ENCODE results near the gene CD300LF.

The CD300LF gene

GRCh38 chr17:74687886-74688285 lies 24.8 kb downstream of the CD300LF start:
- no peak for DNase-seq (ENCODE audit: low spot score)
- no peak for TF ChIP-seq CTCF (IDR thresholded peaks at IDR 0.05; ENCODE audit: borderline replicate concordance, control extremely low read depth, extremely low read depth, insufficient read depth, missing control alignments)
- in situ Hi-C loops (cut with MboI; ENCODE audit: low sequenced_read_pairs, unreplicated experiment): no loop called here

DNA sequence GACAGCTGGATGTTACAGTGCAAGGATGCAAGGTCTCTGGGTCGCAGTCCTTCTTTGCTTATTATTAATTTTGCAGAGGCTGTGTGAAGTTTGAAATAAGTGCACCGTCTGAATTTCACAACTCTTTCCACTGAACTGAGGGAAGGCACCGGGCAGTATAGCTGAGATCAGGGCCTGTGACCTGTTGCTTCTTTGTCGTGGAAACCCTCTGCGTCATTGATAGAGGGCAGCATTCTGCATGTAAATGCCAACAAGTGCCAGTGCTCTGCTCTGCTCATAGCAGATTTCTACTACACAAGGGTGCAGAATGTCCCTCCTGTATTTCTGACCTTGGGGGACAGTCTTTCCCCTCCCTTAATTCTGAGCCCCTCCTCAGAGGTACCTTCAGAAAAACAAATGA lies 26.0 kb downstream of the CD300LF start:
- DNase-seq (ENCODE audit: low spot score): no peak
- in situ Hi-C loops (cut with MboI; ENCODE audit: low sequenced_read_pairs, unreplicated experiment): no loop called here
- no peak for TF ChIP-seq CTCF (IDR thresholded peaks at IDR 0.05; ENCODE audit: borderline replicate concordance, control extremely low read depth, extremely low read depth, insufficient read depth, missing control alignments)

GRCh38 chr17:74682471-74683190 lies 30.1 kb downstream of the CD300LF start:
- no peak for TF ChIP-seq CTCF (IDR thresholded peaks at IDR 0.05; ENCODE audit: borderline replicate concordance, control extremely low read depth, extremely low read depth, insufficient read depth, missing control alignments)
- in situ Hi-C loops (cut with MboI; ENCODE audit: low sequenced_read_pairs, unreplicated experiment): no loop called here
- DNase-seq (ENCODE audit: low spot score): no peak

DNA sequence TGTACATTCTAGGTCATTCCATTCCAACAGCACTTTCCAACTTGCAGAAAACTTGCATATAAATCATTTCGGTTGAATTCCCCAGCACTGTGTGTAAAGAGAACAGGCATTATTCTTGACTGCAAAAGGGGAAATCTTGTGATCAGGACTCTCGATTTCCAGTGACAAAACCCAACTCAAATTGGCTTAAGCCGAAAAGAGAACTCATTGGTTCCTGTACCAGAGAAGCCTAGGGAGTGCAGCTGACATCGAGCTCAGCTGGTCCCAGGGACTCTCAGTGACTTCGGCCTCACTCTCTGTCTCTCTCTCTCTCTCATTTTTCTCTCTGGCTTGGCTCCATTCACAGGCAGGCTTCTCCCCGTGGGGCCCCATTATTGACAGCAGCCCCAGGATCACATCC lies 30.7 kb downstream of the CD300LF start:
- in situ Hi-C loops (cut with MboI; ENCODE audit: low sequenced_read_pairs, unreplicated experiment): no loop called here
- no peak for TF ChIP-seq CTCF (IDR thresholded peaks at IDR 0.05; ENCODE audit: borderline replicate concordance, control extremely low read depth, extremely low read depth, insufficient read depth, missing control alignments)
- no peak for DNase-seq (ENCODE audit: low spot score)

- in situ Hi-C loops (cut with MboI; ENCODE audit: low sequenced_read_pairs, unreplicated experiment): no loop called here
- no peak for TF ChIP-seq CTCF (IDR thresholded peaks at IDR 0.05; ENCODE audit: borderline replicate concordance, control extremely low read depth, extremely low read depth, insufficient read depth, missing control alignments)
- no peak for DNase-seq (ENCODE audit: low spot score)
These were observed 31.8 kb downstream of the CD300LF start for GRCh38 chr17:74680941-74681340.

DNA sequence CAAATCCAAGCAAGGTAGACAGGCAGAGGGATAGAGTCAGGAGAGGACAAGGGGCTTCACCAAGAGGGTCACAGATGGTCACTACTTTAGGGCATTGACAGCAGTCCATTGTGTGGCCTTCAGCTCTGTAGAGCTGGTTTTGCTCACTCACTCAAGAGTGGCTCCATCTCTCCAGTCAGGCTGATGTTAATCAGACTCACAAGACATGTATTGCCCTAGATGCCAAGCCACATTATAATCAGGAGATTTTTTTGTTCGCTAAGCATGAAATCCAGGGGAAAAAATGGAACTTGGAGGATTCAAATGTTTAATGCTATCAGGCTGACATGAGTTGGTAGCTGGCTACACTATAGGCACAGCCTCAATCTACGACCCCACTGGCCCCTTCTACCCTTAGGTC lies 32.5 kb downstream of the CD300LF start:
- DNase-seq (ENCODE audit: low spot score): no peak
- no peak for TF ChIP-seq CTCF (IDR thresholded peaks at IDR 0.05; ENCODE audit: borderline replicate concordance, control extremely low read depth, extremely low read depth, insufficient read depth, missing control alignments)
- in situ Hi-C loops (cut with MboI; ENCODE audit: low sequenced_read_pairs, unreplicated experiment): no loop called here
